ENCODE measurements around the gene ZFP92. TPM values are rescaled to one million over a fixed set of nuclear protein-coding genes. Genes with fewer than 3 reads are reported as not detected.

The ZFP92 gene
- total RNA-seq, 2 donors from 2014 or later, result 0.65 to 0.90 TPM

GRCh38 chrX:153445856-153446635 is 34.8 kb downstream of the ZFP92 start, which contains the start of gene TREX2:
TREX2 (minus strand) TSS chrX:153446056; CDS start chrX:153445430, 626 bp downstream.
- peak; percentile 64 for DNase-seq (ENCODE audit: low spot score)
- intact Hi-C loops (cut with DNase I), result loop anchor here in 1 of 2 donors (10.0 kb wide), 1 partner anchor 411 kb away; no protein-coding TSS in a partner anchor

GRCh38 chrX:153446636-153446936 is 35.3 kb downstream of the ZFP92 start:
- DNase-seq (ENCODE audit: low spot score), result peak; percentile 68
- intact Hi-C loops (cut with DNase I), result loop anchor here in 1 of 2 donors (10.0 kb wide), 1 partner anchor 412 kb away; no protein-coding TSS in a partner anchor

GRCh38 chrX:153446950-153447580 is 35.8 kb downstream of the ZFP92 start:
- peak; percentile 69 for DNase-seq (ENCODE audit: low spot score)
- intact Hi-C loops (cut with DNase I), result loop anchor here in 1 of 2 donors (10.0 kb wide), 1 partner anchor 412 kb away; no protein-coding TSS in a partner anchor

DNA sequence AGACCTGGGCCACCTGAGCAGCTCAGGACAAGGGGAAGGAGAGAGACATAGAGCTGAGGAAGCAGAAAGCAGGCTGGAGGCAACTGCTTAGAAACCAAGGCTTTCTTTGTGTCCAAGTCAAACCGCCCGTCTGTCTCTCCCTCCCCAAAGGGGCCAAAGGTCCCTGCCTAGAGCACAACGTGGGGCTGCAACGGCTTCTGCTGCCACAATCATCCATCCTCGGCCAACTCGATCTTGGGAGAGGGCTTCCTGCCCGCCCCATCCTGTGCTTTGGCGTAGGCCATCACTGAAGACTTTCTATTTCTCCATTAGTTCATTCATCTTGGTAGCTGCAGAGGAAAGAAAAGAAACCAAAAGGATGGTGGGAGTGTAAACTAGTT is 36.3 kb downstream of the ZFP92 start:
- DNase-seq (ENCODE audit: low spot score), result no peak
- intact Hi-C loops (cut with DNase I), result loop anchor here in 1 of 2 donors (10.0 kb wide), 1 partner anchor 413 kb away; no protein-coding TSS in a partner anchor

DNA sequence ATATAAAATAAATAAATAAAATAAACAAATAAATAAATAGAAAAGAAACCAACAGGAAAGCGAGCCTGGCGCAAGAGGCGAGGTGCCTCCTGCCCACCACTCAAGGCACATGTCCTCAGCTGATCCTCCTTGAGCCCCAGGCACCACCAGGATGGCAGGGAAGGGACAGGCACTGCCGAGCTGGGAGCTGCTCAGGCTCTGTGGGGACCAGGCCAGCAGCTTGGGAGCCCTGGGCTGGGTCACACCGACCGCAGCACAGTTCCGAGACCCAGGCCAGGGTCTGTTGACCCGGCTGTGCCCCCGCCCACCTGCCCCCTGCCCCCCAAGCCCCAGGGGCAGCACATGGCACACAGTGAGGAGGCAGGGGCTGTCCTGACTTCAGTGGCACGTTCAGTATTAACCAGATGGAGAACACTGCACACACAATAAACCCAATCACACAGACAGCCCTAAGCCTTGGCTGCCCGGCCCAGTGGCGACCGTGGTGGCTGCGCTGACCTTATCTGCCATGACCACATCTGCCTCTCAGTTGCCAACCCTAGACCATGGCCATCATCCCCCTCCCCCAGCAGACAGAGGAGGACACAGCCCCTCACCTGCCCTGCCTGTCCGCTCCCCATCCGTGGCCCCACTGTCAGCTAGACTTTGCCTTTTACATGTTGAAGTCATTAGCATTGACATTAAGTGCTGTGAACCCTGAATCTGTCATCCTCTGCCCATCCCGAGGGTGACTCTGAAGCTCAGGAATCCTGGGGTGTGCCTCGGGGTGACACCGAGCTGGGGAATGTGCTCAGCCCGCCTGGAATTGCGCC is 37.5 kb downstream of the ZFP92 start:
- DNase-seq (ENCODE audit: low spot score), result peak; percentile 54
- intact Hi-C loops (cut with DNase I), result loop anchor here in 1 of 2 donors (10.0 kb wide), 1 partner anchor 414 kb away; no protein-coding TSS in a partner anchor

GRCh38 chrX:153449368-153450113 is 38.3 kb downstream of the ZFP92 start:
- peak; percentile 69 for DNase-seq (ENCODE audit: low spot score)

GRCh38 chrX:153450114-153450948 is 39.1 kb downstream of the ZFP92 start:
- DNase-seq (ENCODE audit: low spot score), result peak; percentile 72
- intact Hi-C loops (cut with DNase I), result no loop called here

More at GRCh38 chrX:153449368-153450113, 38.3 kb downstream of the ZFP92 start:
- intact Hi-C loops (cut with DNase I), result loop anchor here in 1 of 2 donors (10.0 kb wide), 1 partner anchor 415 kb away; no protein-coding TSS in a partner anchor

DNA sequence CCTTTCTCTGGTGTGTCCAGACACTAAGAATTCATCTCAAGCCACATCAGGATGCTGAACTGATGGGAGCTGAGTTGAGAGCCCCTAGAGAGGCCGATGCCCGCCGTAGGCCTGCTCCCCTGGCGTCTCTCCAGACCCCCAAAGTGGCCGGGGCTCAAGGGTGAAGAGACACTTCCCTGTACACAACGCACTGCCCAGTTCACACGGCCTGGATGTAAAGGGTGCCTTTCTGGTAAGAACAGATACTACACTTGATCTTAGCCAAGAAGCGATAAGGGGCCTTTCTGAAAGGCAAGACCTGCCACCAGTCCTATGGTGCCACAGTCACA is 39.6 kb downstream of the ZFP92 start:
- peak; percentile 62 for DNase-seq (ENCODE audit: low spot score)
- intact Hi-C loops (cut with DNase I), result no loop called here

GRCh38 chrX:153454901-153455550 is 43.8 kb downstream of the ZFP92 start:
- no peak for DNase-seq (ENCODE audit: low spot score)
- intact Hi-C loops (cut with DNase I), result no loop called here

- no peak for DNase-seq (ENCODE audit: low spot score)
- intact Hi-C loops (cut with DNase I), result no loop called here
Observed at GRCh38 chrX:153455571-153455970, 44.3 kb downstream of the ZFP92 start.

GRCh38 chrX:153456161-153456560 is 44.9 kb downstream of the ZFP92 start:
- intact Hi-C loops (cut with DNase I), result no loop called here

GRCh38 chrX:153456704-153457103 is 45.4 kb downstream of the ZFP92 start:
- intact Hi-C loops (cut with DNase I), result no loop called here
- DNase-seq (ENCODE audit: low spot score), result no peak

More at GRCh38 chrX:153456161-153456560, 44.9 kb downstream of the ZFP92 start:
- DNase-seq (ENCODE audit: low spot score), result no peak

DNA sequence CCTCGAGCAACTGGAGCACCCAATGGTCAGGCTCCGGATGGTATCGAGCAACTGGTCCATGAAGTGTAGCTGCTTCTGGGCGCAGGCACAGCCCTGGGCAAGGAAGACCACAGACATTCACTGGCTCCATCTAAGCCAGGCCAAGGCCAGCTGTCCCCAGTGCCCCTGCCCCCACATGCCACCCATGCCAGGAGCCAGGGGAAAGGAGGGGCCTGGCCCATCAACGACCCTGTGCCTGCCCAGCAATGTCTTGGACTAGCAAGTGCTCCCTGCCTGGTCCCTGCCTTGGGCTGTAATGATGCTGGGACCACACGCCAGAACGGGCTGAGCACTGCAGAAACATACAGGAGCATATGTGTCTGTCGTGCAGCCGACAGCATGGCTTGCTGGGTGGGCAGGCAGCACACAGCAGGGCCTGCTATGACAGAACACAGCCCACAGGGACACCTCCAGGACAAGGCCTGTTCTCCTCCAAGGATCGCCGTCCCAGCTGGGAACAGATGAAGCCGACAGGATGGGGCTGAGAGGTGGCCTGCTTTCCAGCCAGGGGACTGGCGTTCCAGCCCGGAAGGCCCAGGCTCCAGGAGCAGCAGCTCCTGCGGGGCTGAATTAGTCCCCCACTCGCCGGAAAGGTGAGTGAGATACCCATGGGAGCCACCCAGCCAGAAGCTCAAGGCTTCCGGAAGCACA is 46.0 kb downstream of the ZFP92 start:
- intact Hi-C loops (cut with DNase I), result no loop called here
- DNase-seq (ENCODE audit: low spot score), result no peak

GRCh38 chrX:153457827-153458466 is 46.7 kb downstream of the ZFP92 start:
- intact Hi-C loops (cut with DNase I), result no loop called here
- no peak for DNase-seq (ENCODE audit: low spot score)

DNA sequence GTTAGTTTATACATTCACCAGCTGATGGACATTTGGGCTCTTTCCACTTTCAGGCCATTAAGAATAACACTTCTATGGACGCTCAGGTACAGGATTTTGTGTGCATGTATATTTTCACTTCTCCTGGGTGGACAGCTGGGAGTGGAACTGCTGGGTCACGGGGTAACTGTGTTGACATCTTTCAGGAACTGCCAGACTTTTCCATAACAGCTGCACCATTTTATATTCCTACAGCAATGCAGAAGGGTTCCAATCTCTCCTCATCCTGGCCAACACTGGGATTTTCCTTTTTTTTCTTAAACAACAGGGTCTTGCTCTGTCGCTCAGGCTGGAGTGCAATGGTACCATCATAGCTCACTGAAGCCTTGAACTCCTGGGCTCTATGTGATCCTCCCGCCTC is 47.2 kb downstream of the ZFP92 start:
- no peak for DNase-seq (ENCODE audit: low spot score)
- intact Hi-C loops (cut with DNase I), result no loop called here

- intact Hi-C loops (cut with DNase I), result no loop called here
- DNase-seq (ENCODE audit: low spot score), result no peak
Observed at GRCh38 chrX:153459986-153460385, 48.7 kb downstream of the ZFP92 start.

GRCh38 chrX:153460826-153461225 is 49.6 kb downstream of the ZFP92 start:
- intact Hi-C loops (cut with DNase I), result no loop called here
- DNase-seq (ENCODE audit: low spot score), result no peak
